GM19397 (cell line): ENCODE data around the gene UCP2.
"Not testable (repeated sequence)": the region's sequence is repeated elsewhere in the genome, so short reads cannot be mapped to it uniquely, and the experiment has no call there.

ENCODE experiments used
- ATAC-seq: cut with Tn5 transposase; IDR thresholded peaks from one replicate; pipeline ENCODE4 v1.9.1; 2021; ENCODE audit warnings: mild to moderate bottlenecking, moderate library complexity; ENCODE audit not compliant: unreplicated experiment

Gene UCP2

GRCh38 chr11:73946798-73947458 lies 35.7 kb downstream of the UCP2 start:
- no peak for ATAC-seq

GRCh38 chr11:73945396-73945795 lies 37.2 kb downstream of the UCP2 start:
- ATAC-seq = no peak

GRCh38 chr11:73944901-73945300 lies 37.7 kb downstream of the UCP2 start:
- ATAC-seq = no peak

GRCh38 chr11:73944085-73944484 lies 38.6 kb downstream of the UCP2 start:
- ATAC-seq = no peak

GRCh38 chr11:73942010-73942409 lies 40.6 kb downstream of the UCP2 start:
- no peak for ATAC-seq

- no peak for ATAC-seq
Measured at GRCh38 chr11:73940801-73941570, 41.7 kb downstream of the UCP2 start.

GRCh38 chr11:73939096-73939495 lies 43.5 kb downstream of the UCP2 start:
- ATAC-seq = no peak

GRCh38 chr11:73936047-73936446 lies 46.6 kb downstream of the UCP2 start:
- not testable (repeated sequence) for ATAC-seq

GRCh38 chr11:73932781-73933180 lies 49.9 kb downstream of the UCP2 start:
- ATAC-seq = no peak

GRCh38 chr11:73931951-73932350 lies 50.7 kb downstream of the UCP2 start:
- ATAC-seq = no peak

- ATAC-seq = no peak
Measured at GRCh38 chr11:73931039-73931645, 51.5 kb downstream of the UCP2 start.

GRCh38 chr11:73929388-73929787 lies 53.3 kb downstream of the UCP2 start:
- no peak for ATAC-seq
